Right lobe of liver (tissue), 4 donors: Measurements from ENCODE around the gene ZNF579.

Experiments
- CTCF ChIP-seq, 4 donors: fragments of 200-600 bp in 3 of 4; fragments of 450-650 bp in 1 of 4; IDR thresholded peaks; one replicate each; pipeline versions ENCODE4 v1.5.1 to v1.8.0; 2016 to 2022; ENCODE audit warnings: antibody characterized with exemption in 4 of 4, mild to moderate bottlenecking in 2 of 4
- POLR2A ChIP-seq: fragments of 450-650 bp; IDR thresholded peaks from one replicate; pipeline ENCODE4 v1.6.1; 2017; ENCODE audit warnings: antibody characterized with exemption, mild to moderate bottlenecking
- donor health status: DM: no; HTN: no; CAD: no.
- donor health status: DM: no; HTN: no; CAD: no.
- donor health status: DM: no; HTN: yes; CAD: no.

- no peak for TF ChIP-seq CTCF (IDR thresholded peaks at IDR 0.05)
- no peak for TF ChIP-seq POLR2A
These were observed 10.9 kb upstream of the ZNF579 start for GRCh38 chr19:55591555-55591954.
